Brain microvascular endothelial cell (primary cell): ENCODE measurements around the gene ZNF490.

ENCODE experiments used
- DNase-seq: peaks from one replicate; pipeline ENCODE4 v3.0.0-alpha.2; 2020
- H3K27ac ChIP-seq: fragments of 250-450 bp; sonication (Bioruptor Pico); 2 replicates; pipeline ENCODE4 v1.5.1; 2020; ENCODE audit warnings: mild to moderate bottlenecking, moderate library complexity
- H3K27me3 ChIP-seq: fragments of 250-450 bp; sonication (Bioruptor Pico); replicated peaks from 2 replicates; pipeline ENCODE4 v1.5.1; 2020; ENCODE audit warnings: mild to moderate bottlenecking
- H3K36me3 ChIP-seq: fragments of 250-450 bp; sonication (Bioruptor Pico); replicated peaks from 2 replicates; pipeline ENCODE4 v1.5.1; 2020; ENCODE audit warnings: mild to moderate bottlenecking
- H3K4me3 ChIP-seq: 2 replicates; pipeline ENCODE4 v1.5.1; 2011; ENCODE audit warnings: low read depth, mild to moderate bottlenecking, control low read depth, low read length, moderate library complexity
- in situ Hi-C: cut with HindIII; loops from 2 replicates; pipeline ENCODE4 v1.10.0; 2017; ENCODE audit warnings: low sequenced_read_pairs, low pct_ligation_motif_present
- TF ChIP-seq, protein P1 (sequence below): IDR thresholded peaks from 2 replicates; pipeline ENCODE4 v1.5.1; 2011; ENCODE audit warnings: low read depth, mild to moderate bottlenecking, moderate library complexity, low read length, control low read depth, inconsistent platforms; ENCODE audit errors: missing control alignments

Gene ZNF490

DNA sequence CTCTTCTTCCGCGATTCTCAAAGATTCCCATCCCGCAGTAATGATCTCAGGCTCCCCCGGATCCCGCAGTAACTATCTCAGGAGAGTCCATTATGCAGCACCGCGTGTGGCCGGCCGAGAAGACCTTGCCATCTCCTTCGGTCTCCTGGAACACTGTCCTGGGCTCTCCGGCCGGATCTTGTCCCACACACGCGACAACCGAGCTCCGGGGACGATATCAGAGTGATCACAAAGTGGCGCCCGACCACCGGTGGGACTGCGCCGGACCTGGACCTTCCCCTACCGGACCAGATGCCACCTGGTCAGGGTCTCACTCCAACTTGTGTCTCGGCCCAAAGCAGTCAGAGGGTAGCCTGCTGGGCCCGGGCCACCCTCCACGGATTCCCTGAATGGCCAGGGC is 31.9 kb upstream of the ZNF490 start:
- H3K4me3 ChIP-seq: no peak overlapping the region
- no peaks in the 10 kb centered on the region for H3K36me3 ChIP-seq
- DNase-seq: no peak
- H3K27ac ChIP-seq: no peak overlapping the region
- no peaks in the 10 kb centered on the region for H3K27me3 ChIP-seq
- in situ Hi-C loops: no loop called here
- TF ChIP-seq, protein P1, sequence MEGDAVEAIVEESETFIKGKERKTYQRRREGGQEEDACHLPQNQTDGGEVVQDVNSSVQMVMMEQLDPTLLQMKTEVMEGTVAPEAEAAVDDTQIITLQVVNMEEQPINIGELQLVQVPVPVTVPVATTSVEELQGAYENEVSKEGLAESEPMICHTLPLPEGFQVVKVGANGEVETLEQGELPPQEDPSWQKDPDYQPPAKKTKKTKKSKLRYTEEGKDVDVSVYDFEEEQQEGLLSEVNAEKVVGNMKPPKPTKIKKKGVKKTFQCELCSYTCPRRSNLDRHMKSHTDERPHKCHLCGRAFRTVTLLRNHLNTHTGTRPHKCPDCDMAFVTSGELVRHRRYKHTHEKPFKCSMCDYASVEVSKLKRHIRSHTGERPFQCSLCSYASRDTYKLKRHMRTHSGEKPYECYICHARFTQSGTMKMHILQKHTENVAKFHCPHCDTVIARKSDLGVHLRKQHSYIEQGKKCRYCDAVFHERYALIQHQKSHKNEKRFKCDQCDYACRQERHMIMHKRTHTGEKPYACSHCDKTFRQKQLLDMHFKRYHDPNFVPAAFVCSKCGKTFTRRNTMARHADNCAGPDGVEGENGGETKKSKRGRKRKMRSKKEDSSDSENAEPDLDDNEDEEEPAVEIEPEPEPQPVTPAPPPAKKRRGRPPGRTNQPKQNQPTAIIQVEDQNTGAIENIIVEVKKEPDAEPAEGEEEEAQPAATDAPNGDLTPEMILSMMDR: no peak

DNA sequence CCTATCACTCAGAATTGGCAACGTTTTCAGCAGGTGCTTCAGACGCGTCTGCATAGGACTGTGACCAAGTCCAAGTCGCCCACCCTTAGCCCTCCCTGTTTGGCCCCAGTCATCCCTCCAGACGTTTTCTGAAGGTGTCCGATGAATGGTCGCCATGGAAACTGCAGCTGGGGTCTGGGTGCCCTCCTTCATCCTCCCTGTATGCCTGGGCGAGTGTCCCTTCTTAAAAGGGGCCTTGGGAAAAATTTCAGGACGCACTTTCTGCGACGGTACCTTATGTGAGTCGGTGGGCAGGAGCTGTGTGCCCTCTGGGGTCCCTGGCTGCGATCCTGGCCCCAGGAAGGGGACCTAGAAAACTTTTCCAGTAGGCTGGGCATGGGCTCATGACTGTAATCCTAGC is 30.8 kb upstream of the ZNF490 start:
- Histone ChIP-seq H3K27me3 (no peaks in the 10 kb centered on the region), H3K27ac (no peak overlapping the region), H3K4me3 (no peak overlapping the region), H3K36me3 (no peaks in the 10 kb centered on the region)
- TF ChIP-seq, protein P1: no peak
- in situ Hi-C loops: no loop called here
- DNase-seq: no peak

DNA sequence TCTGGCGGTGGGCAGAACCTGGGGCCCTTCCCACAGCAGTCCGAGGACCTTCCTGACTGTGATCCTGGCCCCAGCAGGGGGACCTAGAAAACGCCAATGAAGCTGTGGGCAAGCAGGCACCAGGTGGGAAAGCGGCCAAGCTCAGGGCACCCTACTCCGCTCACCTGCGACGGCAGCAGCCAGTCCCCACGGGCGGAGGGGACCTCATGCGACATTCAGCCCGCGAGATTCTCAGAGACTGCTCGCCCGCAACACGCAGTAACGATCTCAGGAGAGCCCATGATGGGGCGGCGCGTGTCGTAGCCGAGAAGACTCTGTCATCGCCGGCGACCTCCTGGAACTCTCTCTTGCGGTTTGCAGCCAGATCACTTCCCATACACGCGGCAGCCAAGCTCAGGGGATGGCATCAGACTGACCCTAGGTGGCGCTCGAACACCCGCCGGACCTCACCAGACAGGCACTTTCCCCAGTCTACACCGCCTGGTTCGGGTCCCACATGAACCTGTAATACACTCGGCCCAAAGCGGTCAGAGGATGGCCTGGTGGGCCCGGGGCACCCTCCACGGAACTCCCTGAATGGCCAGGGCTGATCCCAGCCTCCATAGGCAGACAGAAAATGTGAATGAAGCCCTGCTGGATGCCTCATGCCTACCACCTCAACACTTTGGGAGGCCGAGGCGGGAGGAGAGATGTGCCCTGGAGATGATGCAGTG is 29.4 kb upstream of the ZNF490 start:
- Histone ChIP-seq H3K27ac (no peak overlapping the region), H3K4me3 (peak overlapping the region; percentile 12), H3K27me3 (no peaks in the 10 kb centered on the region), H3K36me3 (no peaks in the 10 kb centered on the region)
- peak; percentile 84 for DNase-seq
- TF ChIP-seq, protein P1: peak; percentile 87
- in situ Hi-C loops: no loop called here

DNA sequence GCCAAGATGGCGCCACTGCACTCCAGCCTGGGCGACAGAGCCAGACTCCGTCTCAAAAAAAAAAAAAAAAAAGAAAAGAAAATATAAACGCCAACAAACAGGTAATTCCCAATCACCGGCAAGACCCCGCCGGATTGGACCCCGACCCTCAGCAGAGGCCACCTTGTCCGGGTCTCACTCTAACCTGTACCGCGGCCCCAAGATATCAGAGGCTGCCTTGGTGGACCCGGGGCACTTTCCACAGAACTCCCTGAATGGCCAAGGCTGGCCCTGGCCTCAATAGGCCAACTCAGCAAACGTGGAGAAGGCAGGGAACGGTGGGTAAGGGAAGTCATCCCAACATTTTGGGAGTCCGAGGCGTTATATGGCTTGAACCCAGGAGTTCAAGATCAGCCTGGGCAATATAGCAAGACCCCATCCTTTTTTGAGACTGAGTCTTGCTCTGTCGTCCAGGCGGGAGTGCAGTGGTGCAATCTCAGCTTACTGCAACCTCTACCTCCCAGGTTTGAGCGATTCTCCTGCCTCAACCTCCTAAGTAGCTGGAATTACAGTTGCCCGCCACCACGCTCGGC is 28.1 kb upstream of the ZNF490 start:
- no peaks in the 10 kb centered on the region for H3K36me3 ChIP-seq
- in situ Hi-C loops: no loop called here
- DNase-seq: no peak
- H3K4me3 ChIP-seq: no peak overlapping the region
- TF ChIP-seq, protein P1: no peak
- H3K27ac ChIP-seq: no peak overlapping the region
- H3K27me3 ChIP-seq: no peaks in the 10 kb centered on the region

DNA sequence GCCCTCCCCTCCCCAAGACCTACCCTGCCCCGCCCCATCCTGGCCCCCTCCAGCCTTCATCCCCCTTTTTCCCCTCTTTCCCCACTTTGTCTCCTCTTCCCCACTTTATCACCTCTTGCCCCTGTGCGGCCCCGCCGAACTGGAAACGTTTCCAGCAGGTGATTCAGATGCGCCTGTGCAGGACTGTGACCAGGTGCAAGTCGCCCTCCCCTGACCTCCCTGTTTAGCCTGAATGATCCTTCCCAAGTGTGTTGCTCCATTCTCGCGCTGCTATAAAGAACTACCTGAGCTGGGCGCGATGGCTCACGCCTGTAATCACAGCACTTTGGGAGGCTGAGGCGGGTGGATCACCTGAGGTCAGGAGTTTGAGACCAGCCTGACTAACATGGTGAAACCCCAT is 26.0 kb upstream of the ZNF490 start:
- Histone ChIP-seq H3K4me3 (no peak overlapping the region), H3K27me3 (no peaks in the 10 kb centered on the region), H3K36me3 (no peaks in the 10 kb centered on the region), H3K27ac (no peak overlapping the region)
- DNase-seq: no peak
- in situ Hi-C loops: no loop called here
- TF ChIP-seq, protein P1: no peak
